Measurements from ENCODE around the gene TAF10.
A peak's percentile ranks its signal among the peaks of the same experiment; 100 is the strongest.

The TAF10 gene

GRCh38 chr11:6646071-6646470, 34.1 kb upstream of the TAF10 start:
- H3K4me3 ChIP-seq (ENCODE audit: low read depth, low read length), result no peak overlapping the region
- TF ChIP-seq CTCF (IDR thresholded peaks at IDR 0.05; ENCODE audit: low read depth, low read length), result no peak
- in situ Hi-C loops (cut with HindIII; ENCODE audit: low sequenced_read_pairs), result no loop called here
- DNase-seq (ENCODE audit: low read depth, low spot score), result peak; percentile 49

GRCh38 chr11:6642957-6643356, 30.9 kb upstream of the TAF10 start:
- no peak for TF ChIP-seq CTCF (IDR thresholded peaks at IDR 0.05; ENCODE audit: low read depth, low read length)
- no peak overlapping the region for H3K4me3 ChIP-seq (ENCODE audit: low read depth, low read length)
- no peak for DNase-seq (ENCODE audit: low read depth, low spot score)
- in situ Hi-C loops (cut with HindIII; ENCODE audit: low sequenced_read_pairs), result no loop called here

GRCh38 chr11:6640985-6641701, 29.1 kb upstream of the TAF10 start:
- in situ Hi-C loops (cut with HindIII; ENCODE audit: low sequenced_read_pairs), result no loop called here
- no peak for DNase-seq (ENCODE audit: low read depth, low spot score)

GRCh38 chr11:6640036-6640984, 28.3 kb upstream of the TAF10 start:
- in situ Hi-C loops (cut with HindIII; ENCODE audit: low sequenced_read_pairs), result no loop called here
- H3K4me3 ChIP-seq (ENCODE audit: low read depth, low read length), result no peak overlapping the region
- no peak for TF ChIP-seq CTCF (IDR thresholded peaks at IDR 0.05; ENCODE audit: low read depth, low read length)

More at GRCh38 chr11:6640985-6641701, 29.1 kb upstream of the TAF10 start:
- H3K4me3 ChIP-seq (ENCODE audit: low read depth, low read length), result no peak overlapping the region
- no peak for TF ChIP-seq CTCF (IDR thresholded peaks at IDR 0.05; ENCODE audit: low read depth, low read length)

GRCh38 chr11:6638429-6638828, 26.4 kb upstream of the TAF10 start:
- in situ Hi-C loops (cut with HindIII; ENCODE audit: low sequenced_read_pairs), result no loop called here
- DNase-seq (ENCODE audit: low read depth, low spot score), result no peak
- H3K4me3 ChIP-seq (ENCODE audit: low read depth, low read length), result no peak overlapping the region
- no peak for TF ChIP-seq CTCF (IDR thresholded peaks at IDR 0.05; ENCODE audit: low read depth, low read length)

More at GRCh38 chr11:6640036-6640984, 28.3 kb upstream of the TAF10 start:
- DNase-seq (ENCODE audit: low read depth, low spot score), result no peak

GRCh38 chr11:6637871-6638270, 25.9 kb upstream of the TAF10 start:
- in situ Hi-C loops (cut with HindIII; ENCODE audit: low sequenced_read_pairs), result no loop called here
- DNase-seq (ENCODE audit: low read depth, low spot score), result peak; percentile 68
- no peak overlapping the region for H3K4me3 ChIP-seq (ENCODE audit: low read depth, low read length)
- no peak for TF ChIP-seq CTCF (IDR thresholded peaks at IDR 0.05; ENCODE audit: low read depth, low read length)

Data from astrocyte of the spinal cord (primary cell).